Neutrophil (primary cell): ENCODE results near the gene OSBP.

Experiments
- H3K27ac ChIP-seq: fragments of 200-600 bp; sonication (generic); 2 replicates; pipeline ENCODE4 v1.5.1; 2016; ENCODE audit warnings: mild to moderate bottlenecking, moderate library complexity
- H3K27me3 ChIP-seq: fragments of 200-600 bp; sonication (generic); 2 replicates; pipeline ENCODE4 v1.6.0; 2016; ENCODE audit warnings: mild to moderate bottlenecking
- H3K36me3 ChIP-seq: fragments of 200-600 bp; sonication (generic); 2 replicates; pipeline ENCODE4 v1.5.1; 2017
- H3K4me1 ChIP-seq, 2 experiments: fragments of 200-600 bp in 1 of 2; sonication (generic) in 1 of 2; 1 replicate in 1 of 2; 2 replicates in 1 of 2; pipeline versions ENCODE4 v1.5.1 to v1.6.1; 2013 to 2016; ENCODE audit warnings: low read depth in 1 of 2, low read length in 1 of 2, mild to moderate bottlenecking in 1 of 2, moderate library complexity in 1 of 2; ENCODE audit not compliant: control insufficient read depth in 1 of 2, insufficient read depth in 1 of 2
- H3K4me3 ChIP-seq, 2 experiments: fragments of 200-600 bp in 1 of 2; sonication (generic) in 1 of 2; 1 replicate in 1 of 2; 2 replicates in 1 of 2; pipeline ENCODE4 v1.5.1; 2013 to 2016; ENCODE audit warnings: low read depth in 1 of 2, low read length in 1 of 2, mild to moderate bottlenecking in 1 of 2, moderate library complexity in 1 of 2
- H3K9me3 ChIP-seq: fragments of 200-600 bp; sonication (generic); 2 replicates; pipeline ENCODE4 v1.5.1; 2016
- CTCF ChIP-seq: fragments of 200-600 bp; sonication (generic); IDR thresholded peaks from 2 replicates; pipeline ENCODE4 v1.5.1; 2016; ENCODE audit warnings: antibody characterized with exemption

OSBP gene

GRCh38 chr11:59601788-59602187 is 13.8 kb downstream of the OSBP start:
- no peak for TF ChIP-seq CTCF
- Histone ChIP-seq H3K27ac (no peak overlapping the region), H3K9me3 (no peaks in the 10 kb centered on the region), H3K4me3 (no peak overlapping the region), H3K4me1 (peaks cover 0 to 12% of the 10 kb centered on the region in 2 experiments), H3K27me3 (no peaks in the 10 kb centered on the region), H3K36me3 (peaks cover 97% of the 10 kb centered on the region)

- TF ChIP-seq CTCF: no peak
- Histone ChIP-seq H3K36me3 (peaks cover 96% of the 10 kb centered on the region), H3K27ac (no peak overlapping the region), H3K9me3 (no peaks in the 10 kb centered on the region), H3K4me1 (peaks cover 0 to 3% of the 10 kb centered on the region in 2 experiments), H3K4me3 (no peak overlapping the region), H3K27me3 (no peaks in the 10 kb centered on the region)
These were observed 14.9 kb downstream of the OSBP start for GRCh38 chr11:59600636-59601035.

GRCh38 chr11:59600234-59600633 is 15.3 kb downstream of the OSBP start:
- no peaks in the 10 kb centered on the region for H3K27me3 ChIP-seq
- no peak overlapping the region for H3K4me3 ChIP-seq
- H3K9me3 ChIP-seq: no peaks in the 10 kb centered on the region
- TF ChIP-seq CTCF: no peak
- H3K36me3 ChIP-seq: peaks cover 96% of the 10 kb centered on the region
- no peak overlapping the region for H3K27ac ChIP-seq
- peaks cover 0 to 3% of the 10 kb centered on the region in 2 experiments for H3K4me1 ChIP-seq

- TF ChIP-seq CTCF: no peak
- peaks cover 98% of the 10 kb centered on the region for H3K36me3 ChIP-seq
- H3K9me3 ChIP-seq: no peaks in the 10 kb centered on the region
These were observed 16.6 kb downstream of the OSBP start for GRCh38 chr11:59598961-59599360.

GRCh38 chr11:59584294-59584693 is 31.3 kb downstream of the OSBP start:
- no peaks in the 10 kb centered on the region for H3K9me3 ChIP-seq
- H3K4me1 ChIP-seq: no peaks in the 10 kb centered on the region
- H3K4me3 ChIP-seq: no peak overlapping the region
- no peaks in the 10 kb centered on the region for H3K27me3 ChIP-seq
- H3K27ac ChIP-seq: no peak overlapping the region
- peaks cover 76% of the 10 kb centered on the region for H3K36me3 ChIP-seq
- TF ChIP-seq CTCF: no peak

More at GRCh38 chr11:59598961-59599360, 16.6 kb downstream of the OSBP start:
- Histone ChIP-seq H3K27me3 (no peaks in the 10 kb centered on the region), H3K4me3 (no peak overlapping the region), H3K4me1 (peaks cover 0 to 3% of the 10 kb centered on the region in 2 experiments), H3K27ac (no peak overlapping the region)

GRCh38 chr11:59582006-59582405 is 33.6 kb downstream of the OSBP start:
- H3K36me3 ChIP-seq: peaks cover 76% of the 10 kb centered on the region
- no peak for TF ChIP-seq CTCF
- no peak overlapping the region for H3K27ac ChIP-seq
- no peak overlapping the region for H3K4me3 ChIP-seq
- no peaks in the 10 kb centered on the region for H3K27me3 ChIP-seq
- H3K9me3 ChIP-seq: no peaks in the 10 kb centered on the region
- H3K4me1 ChIP-seq: no peaks in the 10 kb centered on the region
